GM19463 (cell line): ENCODE results near the gene COL8A1.

Source experiments
- ATAC-seq: cut with Tn5 transposase; IDR thresholded peaks from one replicate; pipeline ENCODE4 v1.9.1; 2021; ENCODE audit warnings: mild to moderate bottlenecking, moderate library complexity; ENCODE audit not compliant: unreplicated experiment

COL8A1 gene

DNA sequence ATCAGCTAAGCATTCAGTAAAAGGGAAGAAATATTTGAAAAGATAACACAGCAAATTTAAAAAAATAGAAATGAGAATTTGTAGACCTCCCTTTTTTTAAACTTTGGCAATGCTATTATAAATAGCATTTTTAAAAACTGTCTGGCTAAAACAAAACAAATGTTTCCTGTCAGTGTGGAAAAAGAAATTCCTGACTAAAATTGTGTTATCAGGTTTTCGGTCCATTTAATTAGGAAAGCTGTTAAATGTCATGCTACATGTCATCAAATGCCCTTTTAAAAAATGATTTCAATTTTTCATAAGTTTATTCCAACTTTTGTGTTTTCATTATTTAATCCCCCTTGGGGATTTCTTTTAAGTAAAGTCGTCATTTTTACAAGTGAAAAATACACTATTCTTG lies 29.6 kb downstream of the COL8A1 start:
- ATAC-seq = no peak

DNA sequence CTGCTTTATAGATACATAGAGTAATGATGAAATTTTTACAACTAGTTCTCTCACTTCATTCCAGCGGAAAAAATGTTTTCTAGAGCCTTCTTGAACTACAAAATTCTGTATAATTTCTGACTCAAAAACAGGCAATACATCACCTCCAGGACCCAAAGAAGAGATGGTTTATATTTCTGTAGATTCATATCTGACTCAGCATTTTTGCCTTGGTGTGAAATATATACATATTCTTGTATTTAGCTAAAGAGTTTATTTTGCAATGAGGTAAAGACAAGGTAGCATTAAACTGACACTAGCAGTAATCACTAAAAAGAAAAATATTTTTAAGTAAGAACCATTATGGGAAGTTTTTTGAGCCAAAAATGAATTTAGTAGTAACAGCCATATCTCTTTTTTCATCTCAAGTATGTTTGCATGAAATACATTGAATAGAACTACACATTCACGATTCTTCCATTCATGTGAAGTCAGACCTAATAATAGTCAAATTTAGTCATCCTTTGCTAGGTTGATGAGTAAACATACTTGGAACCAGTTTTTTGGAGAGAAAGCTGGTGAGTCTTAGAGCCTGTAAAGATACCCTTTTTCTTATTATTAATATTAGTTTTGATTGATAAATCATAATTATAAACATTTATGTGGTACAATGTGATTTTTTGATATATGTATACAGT lies 31.6 kb downstream of the COL8A1 start:
- ATAC-seq = no peak

DNA sequence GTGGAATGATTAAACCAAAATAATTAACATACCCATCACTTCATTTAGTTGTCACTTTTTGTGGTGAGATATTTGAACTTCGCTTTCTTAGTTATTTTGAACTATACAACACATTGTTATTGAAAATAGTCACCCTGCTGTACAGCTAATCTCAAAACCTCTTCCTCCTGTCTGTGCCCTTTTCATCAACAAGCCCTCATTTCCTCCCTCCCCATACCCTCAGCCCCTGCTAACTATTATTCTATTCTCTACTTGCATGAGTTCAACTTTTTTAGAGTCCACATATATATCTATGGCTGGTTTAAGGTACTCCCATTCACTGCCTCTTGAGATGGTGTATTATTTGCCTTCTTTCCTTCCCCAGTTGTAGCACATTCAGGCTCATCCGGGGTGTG lies 32.2 kb downstream of the COL8A1 start:
- no peak for ATAC-seq

DNA sequence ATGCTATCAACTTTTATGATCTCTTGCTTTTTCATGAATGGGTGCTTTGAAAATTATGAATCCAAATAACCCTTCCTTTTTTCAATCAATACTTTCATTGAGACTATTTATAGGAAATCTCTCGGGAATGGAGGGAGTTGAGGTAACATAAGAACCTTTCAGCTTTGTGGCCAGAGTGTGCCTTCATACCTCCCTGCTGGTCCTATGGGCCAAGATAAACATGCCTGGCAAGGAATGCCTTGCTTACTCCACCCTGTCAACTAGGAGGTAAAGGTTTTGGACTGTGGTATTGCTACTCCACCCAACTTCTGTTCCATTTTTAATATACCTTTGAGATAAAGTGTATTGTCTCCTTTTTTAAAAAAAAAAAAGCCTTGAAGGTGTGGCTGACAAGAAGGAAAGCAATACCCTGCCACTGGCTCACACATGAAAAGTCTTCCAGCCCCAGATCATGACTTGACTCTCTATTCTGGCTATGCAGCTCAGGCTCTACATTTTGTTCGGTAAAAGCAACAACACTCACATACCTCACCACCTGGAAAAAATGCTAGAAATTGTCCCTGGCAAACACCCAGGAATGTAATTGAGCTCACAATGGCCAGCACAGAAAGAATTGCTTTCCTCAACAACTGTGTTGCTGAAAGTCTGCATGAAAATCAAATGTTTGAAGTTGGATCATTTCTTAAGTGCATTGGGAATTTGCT lies 35.8 kb downstream of the COL8A1 start:
- no peak for ATAC-seq

DNA sequence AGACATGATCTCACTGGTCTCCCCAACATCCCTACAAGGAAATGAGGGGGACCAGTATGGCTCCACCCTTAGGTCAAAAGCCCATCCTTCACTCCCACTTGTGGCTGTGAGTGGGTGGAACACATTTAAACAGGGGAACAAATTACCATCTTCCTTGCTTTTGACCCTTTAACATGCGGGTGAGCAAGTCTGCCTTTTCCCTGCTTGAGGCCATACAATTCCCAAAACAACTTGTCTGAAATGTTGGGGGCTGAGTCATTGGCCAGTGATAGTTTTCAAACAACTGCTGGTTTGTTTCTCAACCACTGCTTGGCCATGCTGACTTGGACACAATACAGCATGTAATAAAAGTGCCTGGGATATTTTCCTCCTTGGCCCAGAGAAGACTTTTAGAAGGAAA lies 39.6 kb downstream of the COL8A1 start:
- ATAC-seq = no peak

DNA sequence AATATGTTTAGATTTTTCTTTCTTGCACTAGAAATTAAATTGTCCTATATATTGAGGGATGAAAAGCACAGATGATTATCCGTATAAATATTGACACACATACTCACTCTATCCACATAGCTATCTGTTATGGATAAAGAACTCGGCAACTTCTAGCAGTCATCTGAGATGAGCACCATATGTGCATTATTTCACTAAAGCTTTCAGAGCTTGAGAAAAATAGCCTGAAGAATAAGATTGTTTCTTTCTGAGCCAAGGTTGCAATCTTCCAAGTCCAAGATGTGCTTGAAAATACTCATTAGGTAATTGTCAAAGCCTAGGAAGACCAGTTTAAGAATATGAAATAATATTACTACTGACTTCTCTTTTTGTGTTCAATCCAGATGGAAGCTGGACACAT lies 40.5 kb downstream of the COL8A1 start:
- ATAC-seq = no peak

DNA sequence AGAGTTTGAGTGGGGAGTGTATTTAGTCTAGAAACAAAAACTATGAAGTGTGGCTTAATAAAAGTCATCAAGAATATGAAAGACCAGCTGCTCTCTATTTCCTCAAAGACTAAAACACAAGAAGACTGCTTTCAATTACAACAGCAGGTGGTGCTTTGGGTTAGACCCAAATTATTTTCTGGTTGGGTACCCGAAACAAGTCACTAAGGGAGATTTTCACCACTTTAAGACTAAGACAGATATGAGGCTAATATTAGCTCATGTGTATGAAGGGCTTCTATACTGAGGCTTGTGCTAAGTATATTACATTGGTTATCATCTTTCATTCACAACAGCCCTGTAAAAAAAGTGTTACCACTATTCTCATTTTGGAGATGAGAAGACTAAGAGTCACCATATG lies 43.1 kb downstream of the COL8A1 start:
- ATAC-seq = peak; percentile 89

DNA sequence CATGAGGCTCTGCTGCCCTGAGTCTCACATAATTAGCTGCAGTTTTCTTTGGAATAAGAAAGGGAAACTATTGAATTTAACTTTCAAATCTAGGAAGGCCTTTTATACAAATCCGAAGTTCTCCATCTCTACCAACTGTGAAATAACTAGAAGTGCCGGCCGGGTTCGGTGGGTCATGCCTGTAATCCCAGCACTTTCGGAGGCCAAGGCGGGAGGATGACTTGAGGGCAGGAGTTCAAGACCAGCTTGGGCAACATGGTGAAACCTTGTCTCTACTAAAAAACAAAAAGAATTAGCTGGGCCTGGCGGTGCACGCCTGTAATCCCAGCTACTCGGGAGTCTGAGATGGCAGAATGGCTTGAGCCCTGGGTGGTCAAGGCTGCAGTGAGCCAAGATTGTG lies 43.6 kb downstream of the COL8A1 start:
- no peak for ATAC-seq

DNA sequence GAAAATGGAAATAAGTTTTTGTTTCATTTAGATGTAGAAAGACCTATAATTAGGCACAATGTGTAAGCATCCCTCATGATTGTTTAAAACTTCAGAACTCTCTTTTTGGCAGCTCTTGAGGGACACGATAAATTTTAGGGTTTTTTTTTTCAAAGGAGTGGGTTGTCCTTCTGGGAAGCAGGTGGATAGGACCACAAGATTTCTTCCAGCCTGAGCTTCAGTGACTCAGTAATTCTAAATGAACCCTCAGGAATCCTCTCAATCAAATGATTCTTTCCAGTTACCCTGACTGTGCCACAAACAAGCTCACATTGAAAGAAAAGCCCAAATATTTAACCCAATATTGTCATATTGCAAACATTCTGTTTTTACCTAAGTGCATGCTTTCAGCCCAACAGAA lies 45.1 kb downstream of the COL8A1 start:
- ATAC-seq = no peak

DNA sequence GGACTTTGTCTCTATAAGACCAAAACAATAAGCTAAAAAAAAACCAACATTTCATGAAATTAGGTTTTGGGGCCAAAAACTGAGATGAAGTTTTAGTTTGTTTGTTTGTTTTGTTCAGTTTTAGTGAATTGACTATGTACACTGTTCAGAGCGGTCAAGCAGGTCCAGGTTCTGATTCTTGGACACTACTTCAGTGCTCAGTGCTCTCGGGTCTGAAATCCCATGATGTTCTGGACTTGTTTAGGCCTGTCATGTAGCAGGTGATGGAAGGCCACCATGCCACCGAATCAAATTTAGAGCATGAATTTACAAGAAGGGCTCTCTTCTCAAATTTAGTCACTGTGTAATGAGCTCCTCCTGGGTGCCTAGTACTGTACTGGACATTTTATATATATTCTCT lies 45.5 kb downstream of the COL8A1 start:
- no peak for ATAC-seq

DNA sequence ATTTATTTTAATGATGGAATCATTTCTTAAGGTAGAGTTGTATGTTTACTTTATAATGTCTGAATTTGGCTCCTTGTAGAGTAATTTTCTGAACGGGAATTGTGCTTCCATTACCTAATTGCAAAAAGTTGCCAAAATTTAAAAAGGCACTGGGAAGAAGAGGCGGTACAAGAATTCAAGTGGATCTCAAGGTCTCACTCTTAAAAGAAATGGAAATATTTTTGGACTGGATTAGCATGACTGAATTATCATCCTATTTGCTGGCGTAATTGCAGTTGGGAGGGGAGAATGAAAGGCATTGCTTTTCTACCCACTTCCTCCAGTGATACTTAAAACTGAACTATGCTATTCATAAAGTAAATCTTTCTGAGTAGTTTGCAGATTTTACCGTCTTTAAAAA lies 46.2 kb downstream of the COL8A1 start:
- ATAC-seq = no peak

DNA sequence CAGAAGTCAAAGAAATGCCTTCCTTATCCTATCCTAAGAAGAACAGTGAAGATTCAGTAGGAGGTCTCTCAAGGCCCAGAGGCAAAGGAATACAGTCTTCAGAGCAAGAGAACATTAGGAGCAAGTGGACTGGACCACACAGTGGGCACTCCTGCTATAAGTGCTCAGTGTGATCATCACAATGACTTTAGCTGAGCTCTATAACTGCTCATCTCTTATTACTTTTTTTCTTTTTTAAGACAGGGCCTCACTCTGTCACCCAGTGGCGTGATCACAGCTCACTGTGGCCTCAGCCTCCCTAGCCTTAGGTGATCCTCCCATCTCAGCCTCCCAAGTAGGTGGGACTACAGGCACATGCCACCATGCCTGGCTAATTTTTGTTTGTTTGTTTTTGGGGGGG lies 48.1 kb downstream of the COL8A1 start:
- ATAC-seq = no peak

DNA sequence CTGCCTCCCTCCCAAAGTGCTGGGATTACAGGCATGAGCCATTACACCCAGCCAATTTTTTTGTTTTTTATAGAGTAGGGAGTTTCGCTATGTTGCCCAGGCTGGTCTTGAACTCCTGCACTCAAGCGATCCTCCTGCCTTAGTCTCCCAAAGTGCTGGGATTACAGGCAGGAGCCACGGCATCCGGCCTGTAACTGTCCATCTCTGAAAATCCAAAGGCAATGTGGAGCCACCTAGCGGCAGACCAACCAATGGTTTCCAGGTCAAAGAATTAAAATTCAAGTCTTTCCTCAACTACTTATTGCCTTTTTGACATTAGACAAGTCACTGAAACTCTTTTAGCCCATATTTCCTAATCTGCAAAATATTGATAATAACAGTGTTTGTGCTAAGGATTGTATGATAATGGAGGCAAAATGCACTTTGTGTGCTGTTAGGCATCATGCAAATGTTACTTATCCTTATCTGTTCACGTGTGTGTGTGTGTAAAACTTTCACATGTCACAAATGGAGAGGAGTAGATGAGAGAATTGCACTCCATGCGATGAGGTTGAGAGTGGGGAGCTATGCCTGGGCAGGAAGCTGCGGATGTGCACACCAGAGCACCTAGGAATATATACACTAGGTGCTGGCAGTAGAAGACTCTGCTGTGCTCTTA lies 48.7 kb downstream of the COL8A1 start:
- peak; percentile 73 for ATAC-seq

DNA sequence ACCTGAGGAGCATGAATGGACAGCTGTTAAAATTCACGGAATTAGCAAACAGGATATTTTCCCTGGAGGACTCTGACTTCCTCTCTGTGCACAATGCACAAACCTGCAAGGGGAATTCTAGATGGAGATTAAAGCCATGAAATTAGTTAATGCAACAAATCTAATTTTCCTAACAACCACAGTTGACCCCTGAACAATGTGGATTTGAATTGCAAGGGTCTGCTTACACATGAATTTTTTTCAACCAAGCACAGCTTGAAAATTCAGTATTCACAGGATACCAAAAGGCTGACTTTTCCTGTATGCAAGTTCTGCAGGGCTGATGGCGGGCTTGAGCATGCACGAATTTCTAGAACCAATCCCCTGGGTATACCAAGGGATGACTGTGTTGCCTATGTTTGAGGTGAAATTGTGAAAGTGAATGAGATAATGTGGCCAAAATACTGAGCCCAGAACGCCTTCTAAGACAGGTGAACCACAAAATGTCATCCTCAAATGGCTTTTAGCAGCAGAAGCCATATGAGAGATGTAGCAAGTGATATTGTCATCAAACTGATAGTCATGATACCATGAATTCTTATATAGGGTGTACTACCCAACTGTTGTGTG lies 52.5 kb downstream of the COL8A1 start:
- ATAC-seq = no peak

DNA sequence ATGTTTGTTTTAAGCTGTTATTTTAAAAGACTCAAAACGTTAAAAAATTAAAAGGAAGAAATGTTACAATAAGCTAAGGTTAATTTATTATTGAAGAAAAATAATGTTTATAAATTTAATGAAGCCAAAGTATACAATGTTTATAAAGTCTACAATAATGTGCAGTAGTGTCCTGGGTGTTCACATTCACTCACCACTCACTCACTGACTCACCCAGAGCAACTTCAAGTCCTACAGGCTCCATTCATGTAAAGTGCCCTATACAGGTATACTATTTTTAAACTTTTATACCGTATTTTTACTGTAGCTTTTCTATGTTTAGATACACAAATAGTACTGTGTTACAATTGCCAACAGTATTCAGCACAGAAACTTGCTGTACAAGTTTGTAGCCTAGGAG lies 55.2 kb downstream of the COL8A1 start:
- no peak for ATAC-seq

DNA sequence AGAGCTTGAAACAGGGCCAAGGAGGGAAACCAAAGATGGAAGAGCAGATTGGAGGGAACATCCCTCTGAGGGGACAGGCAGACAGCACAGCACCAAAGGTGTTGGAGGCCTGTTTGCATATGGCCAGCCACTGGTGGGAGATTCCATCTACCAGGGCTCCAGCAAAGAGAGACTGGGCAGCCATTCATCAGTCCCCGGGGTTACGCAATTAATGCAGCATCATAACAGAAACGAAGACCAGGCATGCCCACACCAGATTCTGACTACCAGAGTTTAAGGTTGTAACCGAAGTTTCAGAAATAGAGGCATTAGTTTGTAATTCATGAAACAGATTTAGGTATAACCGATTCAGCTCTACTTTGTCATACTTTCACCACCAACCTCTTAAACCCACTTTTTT lies 58.1 kb downstream of the COL8A1 start:
- ATAC-seq = no peak

DNA sequence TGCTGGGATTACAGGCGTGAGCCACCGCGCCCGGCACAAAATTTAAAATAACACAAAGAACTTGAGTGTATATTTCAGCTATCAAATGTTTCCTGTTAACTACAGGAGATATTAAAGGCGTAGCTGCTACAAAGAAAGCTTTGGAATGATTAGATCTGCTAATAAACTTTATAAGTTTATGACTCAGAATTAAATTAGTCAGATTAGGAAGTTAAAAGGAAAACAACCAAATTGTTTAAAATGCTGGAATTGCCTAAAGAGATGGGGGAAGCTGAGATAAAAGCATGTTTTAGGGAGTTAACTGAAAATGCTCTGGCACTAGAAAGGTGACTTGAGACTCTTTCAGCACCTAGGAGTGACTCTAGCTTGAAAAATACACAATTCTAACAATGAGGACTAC lies 58.9 kb downstream of the COL8A1 start:
- no peak for ATAC-seq

DNA sequence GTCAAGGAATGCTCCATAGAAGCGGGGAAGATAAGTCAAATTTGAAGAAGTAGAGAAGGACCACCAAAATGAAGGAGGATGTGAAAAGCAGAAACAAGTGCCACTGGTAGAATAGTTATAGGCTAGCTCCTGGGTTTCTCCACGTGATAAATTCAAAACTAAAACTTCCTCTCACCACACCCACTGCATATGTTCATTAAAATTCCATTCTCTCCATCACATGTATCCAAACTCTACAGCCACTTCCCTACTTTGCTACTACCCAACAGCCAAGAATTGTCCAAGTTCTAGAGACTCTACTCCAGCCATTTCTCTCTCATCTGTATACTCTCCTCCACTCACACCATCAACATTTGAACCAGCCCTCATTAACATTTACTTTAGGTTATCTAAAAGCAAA lies 60.5 kb downstream of the COL8A1 start:
- ATAC-seq = no peak

DNA sequence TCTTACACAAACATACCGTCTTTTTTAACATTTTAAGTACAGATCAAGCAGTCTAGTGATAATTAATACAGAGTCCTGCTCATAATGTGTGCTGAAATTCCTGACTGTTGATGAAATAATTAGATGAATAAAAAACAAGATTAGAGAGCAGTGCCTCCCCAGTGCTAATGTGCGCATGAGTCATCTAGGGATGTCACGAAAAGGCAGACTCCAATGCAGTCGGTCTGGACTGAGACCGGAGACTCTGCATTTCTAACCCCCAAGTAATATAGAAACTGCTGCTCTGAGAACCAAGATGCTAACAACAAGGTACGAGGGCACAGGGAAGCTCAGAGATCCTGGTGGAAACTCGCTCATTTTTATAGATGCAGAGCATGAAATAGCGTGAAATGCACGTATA lies 61.4 kb downstream of the COL8A1 start:
- no peak for ATAC-seq

DNA sequence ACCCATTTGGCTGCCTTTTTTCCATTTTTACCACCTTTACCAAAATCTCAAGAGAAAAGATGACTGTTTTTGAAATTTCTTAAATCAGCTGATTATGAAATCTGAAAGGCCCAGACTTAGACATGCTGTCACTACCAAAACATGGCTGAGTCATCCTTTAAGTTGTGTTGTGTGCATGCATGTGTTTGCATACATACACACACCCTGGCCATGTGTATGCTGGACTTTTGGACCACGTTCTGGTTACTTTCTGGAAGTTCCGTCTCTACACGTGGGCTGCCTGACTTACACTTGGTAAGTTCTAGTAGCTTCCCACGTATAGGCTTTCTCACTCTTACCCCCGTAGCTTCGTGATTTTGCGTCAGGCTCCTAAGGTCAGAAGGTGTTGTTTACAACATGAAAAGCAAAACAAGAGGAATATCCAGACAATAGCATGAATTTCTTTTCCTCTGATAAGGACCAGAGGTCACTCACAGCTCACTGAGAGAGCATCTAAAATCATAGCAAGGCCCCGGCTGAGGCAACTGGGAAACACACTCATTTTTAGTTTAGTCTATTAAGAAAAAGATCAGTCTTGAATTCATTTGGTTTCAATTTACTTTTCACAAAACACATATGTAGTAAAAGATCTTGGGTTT lies 62.4 kb downstream of the COL8A1 start:
- ATAC-seq = no peak
